Trophoblast cell (in vitro differentiated cells and primary cell): Measurements from ENCODE around the gene UBE2U.

Experiments
- DNase-seq, 2 donors: peaks; one replicate each; pipeline ENCODE4 v3.0.0-alpha.2; 2016
- H2AFZ ChIP-seq: 2 replicates; pipeline ENCODE4 v1.6.1; 2013; ENCODE audit warnings: low read length, moderate library complexity, mild to moderate bottlenecking; ENCODE audit not compliant: insufficient read depth, poor library complexity
- H2AK5ac ChIP-seq: 2 replicates; pipeline ENCODE4 v1.6.1; 2013; ENCODE audit warnings: mild to moderate bottlenecking, low read length
- H2BK120ac ChIP-seq: 2 replicates; pipeline ENCODE4 v1.6.1; 2013; ENCODE audit warnings: low read length, mild to moderate bottlenecking, moderate library complexity; ENCODE audit not compliant: insufficient read depth, poor library complexity
- H2BK12ac ChIP-seq: 2 replicates; pipeline ENCODE4 v1.6.1; 2013; ENCODE audit warnings: mild to moderate bottlenecking, low read length, moderate library complexity
- H2BK5ac ChIP-seq: 2 replicates; pipeline ENCODE4 v1.6.1; 2013; ENCODE audit warnings: low read length, low read depth, moderate library complexity, mild to moderate bottlenecking; ENCODE audit not compliant: poor library complexity
- H3K14ac ChIP-seq: 2 replicates; pipeline ENCODE4 v1.6.1; 2013; ENCODE audit warnings: mild to moderate bottlenecking, low read length
- H3K18ac ChIP-seq: 2 replicates; pipeline ENCODE4 v1.6.1; 2013; ENCODE audit warnings: mild to moderate bottlenecking, low read length
- H3K23ac ChIP-seq: 2 replicates; pipeline ENCODE4 v1.6.1; 2013; ENCODE audit warnings: low read length
- H3K27ac ChIP-seq: 2 replicates; pipeline ENCODE4 v1.5.1; 2013; ENCODE audit warnings: low read depth, mild to moderate bottlenecking, inconsistent platforms, low read length, moderate library complexity
- H3K27me3 ChIP-seq: 2 replicates; pipeline ENCODE4 v1.6.1; 2013; ENCODE audit warnings: inconsistent platforms, mild to moderate bottlenecking, low read length, moderate library complexity; ENCODE audit not compliant: insufficient read depth
- H3K36me3 ChIP-seq, 2 experiments: 1 replicate in 1 of 2; 2 replicates in 1 of 2; pipeline ENCODE4 v1.6.1; 2013; ENCODE audit warnings: low read length in 2 of 2, mild to moderate bottlenecking in 2 of 2, moderate library complexity in 1 of 2; ENCODE audit not compliant: insufficient read depth in 2 of 2, control insufficient read depth in 1 of 2
- H3K4ac ChIP-seq: 2 replicates; pipeline ENCODE4 v1.6.1; 2013; ENCODE audit warnings: low read depth, mild to moderate bottlenecking, low read length, moderate library complexity
- H3K4me1 ChIP-seq, 2 experiments: 1 replicate in 1 of 2; 2 replicates in 1 of 2; pipeline ENCODE4 v1.6.1; 2013; ENCODE audit warnings: low read length in 2 of 2, mild to moderate bottlenecking in 2 of 2, moderate library complexity in 1 of 2; ENCODE audit not compliant: insufficient read depth in 2 of 2, control insufficient read depth in 1 of 2
- H3K4me2 ChIP-seq: 2 replicates; pipeline ENCODE4 v1.6.1; 2013; ENCODE audit warnings: inconsistent platforms, mild to moderate bottlenecking, low read length, moderate library complexity
- H3K4me3 ChIP-seq: 2 replicates; pipeline ENCODE4 v1.5.1; 2013; ENCODE audit warnings: mild to moderate bottlenecking, low read depth, low read length, inconsistent platforms
- H3K79me1 ChIP-seq: one replicate; pipeline ENCODE4 v1.6.1; 2013; ENCODE audit warnings: low read length
- H3K79me2 ChIP-seq: 2 replicates; pipeline ENCODE4 v1.6.1; 2013; ENCODE audit warnings: low read length, mild to moderate bottlenecking; ENCODE audit not compliant: control insufficient read depth, insufficient read depth, poor library complexity
- H3K9ac ChIP-seq: 2 replicates; pipeline ENCODE4 v1.6.1; 2013; ENCODE audit warnings: mild to moderate bottlenecking, low read length
- H3K9me3 ChIP-seq: 2 replicates; pipeline ENCODE4 v1.6.1; 2013; ENCODE audit warnings: low read depth, mild to moderate bottlenecking, control low read depth, inconsistent platforms, low read length; ENCODE audit not compliant: insufficient read depth
- H4K12ac ChIP-seq: 2 replicates; pipeline ENCODE4 v1.6.1; 2013; ENCODE audit warnings: low read depth, mild to moderate bottlenecking, low read length, moderate library complexity
- H4K8ac ChIP-seq: 2 replicates; pipeline ENCODE4 v1.6.1; 2013; ENCODE audit warnings: low read depth, mild to moderate bottlenecking, low read length, moderate library complexity
- H4K91ac ChIP-seq: one replicate; pipeline ENCODE4 v1.6.1; 2013; ENCODE audit warnings: low read depth, mild to moderate bottlenecking, low read length, moderate library complexity
- WGBS: extraction: QIAGEN DNeasy Blood & Tissue Kit; methylation state at CpG from one replicate; pipeline ENCODE4 v1.1.7; 2013; ENCODE audit warnings: missing lambda C conversion rate; ENCODE audit not compliant: insufficient read length, insufficient coverage; ENCODE audit errors: extremely low coverage; 5-methylcytosine and 5-hydroxymethylcytosine counted together

UBE2U gene

GRCh38 chr1:64182207-64182606 is 21.2 kb upstream of the UBE2U start:
- WGBS, result no CpG with 5 or more reads among the region's 2 CpGs
- H2BK5ac ChIP-seq, result no peak overlapping the region
- no peaks in the 10 kb centered on the region for H3K79me1 ChIP-seq
- no peak overlapping the region for H2BK120ac ChIP-seq
- no peak overlapping the region for H4K12ac ChIP-seq
- H3K9ac ChIP-seq, result no peak overlapping the region
- no peak overlapping the region for H4K91ac ChIP-seq
- H3K36me3 ChIP-seq, result peaks cover 9 to 18% of the 10 kb centered on the region in 2 experiments
- H3K4me1 ChIP-seq, result peaks cover 0 to 3% of the 10 kb centered on the region in 2 experiments
- no peak for DNase-seq
- H3K9me3 ChIP-seq, result peaks cover 2% of the 10 kb centered on the region
- no peaks in the 10 kb centered on the region for H3K27me3 ChIP-seq
- no peak overlapping the region for H2AK5ac ChIP-seq
- no peak overlapping the region for H3K18ac ChIP-seq
- H3K4me3 ChIP-seq, result no peak overlapping the region
- H3K79me2 ChIP-seq, result no peaks in the 10 kb centered on the region
- H3K23ac ChIP-seq, result no peak overlapping the region
- H4K8ac ChIP-seq, result no peak overlapping the region
- H3K4me2 ChIP-seq, result no peak overlapping the region
- no peak overlapping the region for H3K4ac ChIP-seq
- H3K14ac ChIP-seq, result no peak overlapping the region
- no peak overlapping the region for H2AFZ ChIP-seq
- H2BK12ac ChIP-seq, result no peak overlapping the region
- no peak overlapping the region for H3K27ac ChIP-seq

- Histone ChIP-seq H2BK12ac (no peak overlapping the region), H3K4me2 (no peak overlapping the region), H2BK5ac (no peak overlapping the region), H4K91ac (no peak overlapping the region), H3K4ac (no peak overlapping the region), H3K14ac (no peak overlapping the region), H2BK120ac (no peak overlapping the region), H3K9me3 (peaks cover 2% of the 10 kb centered on the region), H3K4me3 (no peak overlapping the region), H3K79me2 (no peaks in the 10 kb centered on the region), H3K4me1 (peaks cover 0 to 3% of the 10 kb centered on the region in 2 experiments), H4K12ac (no peak overlapping the region), H3K23ac (no peak overlapping the region), H2AFZ (no peak overlapping the region), H3K9ac (no peak overlapping the region), H3K36me3 (peaks cover under 1 to 5% of the 10 kb centered on the region in 2 experiments), H2AK5ac (no peak overlapping the region), H3K27ac (no peak overlapping the region), H3K79me1 (no peaks in the 10 kb centered on the region), H3K27me3 (no peaks in the 10 kb centered on the region), H3K18ac (no peak overlapping the region), H4K8ac (no peak overlapping the region)
- DNase-seq, result no peak
- no CpG with 5 or more reads among the region's 5 CpGs for WGBS
These were observed 19.9 kb upstream of the UBE2U start for GRCh38 chr1:64183395-64184002.

GRCh38 chr1:64184003-64184440 is 19.4 kb upstream of the UBE2U start:
- no peak overlapping the region for H2BK12ac ChIP-seq
- H3K9me3 ChIP-seq, result peaks cover 2% of the 10 kb centered on the region
- no peaks in the 10 kb centered on the region for H3K79me1 ChIP-seq
- H3K4ac ChIP-seq, result no peak overlapping the region
- no peak overlapping the region for H4K8ac ChIP-seq
- no peak overlapping the region for H2BK120ac ChIP-seq
- no peaks in the 10 kb centered on the region for H3K79me2 ChIP-seq
- H2AK5ac ChIP-seq, result no peak overlapping the region
- H3K4me2 ChIP-seq, result no peak overlapping the region
- no peak overlapping the region for H4K91ac ChIP-seq
- no peak overlapping the region for H4K12ac ChIP-seq
- no CpG with 5 or more reads among the region's 5 CpGs for WGBS
- H3K27me3 ChIP-seq, result no peaks in the 10 kb centered on the region
- H3K18ac ChIP-seq, result no peak overlapping the region
- no peak overlapping the region for H3K14ac ChIP-seq
- no peak overlapping the region for H3K27ac ChIP-seq
- H2BK5ac ChIP-seq, result no peak overlapping the region
- H2AFZ ChIP-seq, result no peak overlapping the region
- no peak overlapping the region for H3K4me3 ChIP-seq
- peak; percentile 87 to 97 for DNase-seq
- no peak overlapping the region for H3K23ac ChIP-seq
- H3K9ac ChIP-seq, result no peak overlapping the region
- H3K36me3 ChIP-seq, result peaks cover 0 to 4% of the 10 kb centered on the region in 2 experiments
- H3K4me1 ChIP-seq, result peaks cover 0 to 3% of the 10 kb centered on the region in 2 experiments

- WGBS, result no CpG with 5 or more reads among the region's 10 CpGs
- Histone ChIP-seq H4K12ac (no peak overlapping the region), H3K79me1 (no peaks in the 10 kb centered on the region), H3K9me3 (peaks cover 7% of the 10 kb centered on the region), H2AFZ (no peak overlapping the region), H3K4me2 (no peak overlapping the region), H3K27me3 (no peaks in the 10 kb centered on the region), H2BK120ac (no peak overlapping the region), H2AK5ac (no peak overlapping the region), H2BK5ac (no peak overlapping the region), H3K79me2 (no peaks in the 10 kb centered on the region), H4K91ac (no peak overlapping the region), H3K23ac (no peak overlapping the region), H3K4me3 (no peak overlapping the region), H3K9ac (no peak overlapping the region), H3K4me1 (peaks cover 0 to 3% of the 10 kb centered on the region in 2 experiments), H3K36me3 (no peaks in the 10 kb centered on the region), H3K4ac (no peak overlapping the region), H4K8ac (no peak overlapping the region), H2BK12ac (no peak overlapping the region), H3K18ac (no peak overlapping the region), H3K27ac (no peak overlapping the region), H3K14ac (no peak overlapping the region)
- DNase-seq, result peak; percentile 85 to 87
These were observed 17.1 kb upstream of the UBE2U start for GRCh38 chr1:64186138-64186897.
